Osteocyte (in vitro differentiated cells): ENCODE data around the gene PARD3B. TPM values are rescaled to one million over a fixed set of nuclear protein-coding genes. Genes with fewer than 3 reads are reported as not detected.

ENCODE experiments used
- DNase-seq: peaks from one replicate; pipeline ENCODE4 v3.0.0; 2021; ENCODE audit warnings: mixed read lengths; ENCODE audit not compliant: unreplicated experiment; ENCODE audit errors: extremely low spot score
- H3K27ac Mint-ChIP-seq: one replicate; pipeline ENCODE4 v1.8.0; 2021; ENCODE audit warnings: mild to moderate bottlenecking, mixed read lengths; ENCODE audit not compliant: unreplicated experiment
- H3K27me3 Mint-ChIP-seq: one replicate; pipeline ENCODE4 v1.8.0; 2021; ENCODE audit warnings: mixed read lengths; ENCODE audit not compliant: unreplicated experiment
- H3K36me3 Mint-ChIP-seq: one replicate; pipeline ENCODE4 v1.8.0; 2021; ENCODE audit warnings: mixed read lengths; ENCODE audit not compliant: unreplicated experiment
- H3K4me1 Mint-ChIP-seq: one replicate; pipeline ENCODE4 v1.8.0; 2021; ENCODE audit warnings: mixed read lengths; ENCODE audit not compliant: unreplicated experiment
- H3K4me3 Mint-ChIP-seq: one replicate; pipeline ENCODE4 v1.8.0; 2021; ENCODE audit warnings: mild to moderate bottlenecking, moderate library complexity, mixed read lengths; ENCODE audit not compliant: unreplicated experiment
- H3K9me3 Mint-ChIP-seq: one replicate; pipeline ENCODE4 v1.8.0; 2021; ENCODE audit warnings: mixed read lengths; ENCODE audit not compliant: unreplicated experiment
- CTCF ChIP-seq: fragments of 200-600 bp; sonication (generic); IDR thresholded peaks from 2 replicates; pipeline ENCODE4 v1.5.0; 2021; ENCODE audit warnings: antibody characterized with exemption, mild to moderate bottlenecking, moderate library complexity
- total RNA-seq: library from RNA; stranded (reverse); gene quantifications from 2 replicates; pipeline ENCODE4 v1.2.1, GENCODE V29; 2021

Gene PARD3B
- total RNA-seq, 1 donor from 2014 or later: 26.7 TPM

DNA sequence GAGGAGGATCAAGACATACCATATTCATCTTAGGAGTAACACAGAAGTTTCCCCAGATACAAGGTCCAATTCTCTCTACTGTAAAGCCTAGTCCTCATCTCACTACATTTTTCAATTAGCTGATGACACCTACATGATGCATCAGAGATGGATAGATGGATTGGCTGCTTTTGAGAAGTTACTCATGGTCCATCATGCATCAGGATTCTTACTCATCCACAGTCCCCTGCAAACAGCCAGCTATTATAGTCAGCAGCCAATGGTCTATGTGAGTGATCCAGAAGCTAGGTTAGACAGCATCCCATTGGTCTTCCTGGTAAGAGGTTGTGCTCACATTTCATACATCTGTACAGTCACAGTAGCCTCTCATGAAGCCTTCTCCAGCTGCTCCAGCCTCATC lies 982.5 kb downstream of the PARD3B start:
- no peak overlapping the region for H3K4me3 Mint-ChIP-seq
- no peaks in the 10 kb centered on the region for H3K27me3 Mint-ChIP-seq
- H3K9me3 Mint-ChIP-seq: no peaks in the 10 kb centered on the region
- DNase-seq: no peak
- H3K36me3 Mint-ChIP-seq: no peaks in the 10 kb centered on the region
- H3K27ac Mint-ChIP-seq: no peak overlapping the region
- no peaks in the 10 kb centered on the region for H3K4me1 Mint-ChIP-seq
- no peak for TF ChIP-seq CTCF

GRCh38 chr2:205531072-205531471 lies 985.8 kb downstream of the PARD3B start:
- no peaks in the 10 kb centered on the region for H3K9me3 Mint-ChIP-seq
- TF ChIP-seq CTCF: no peak
- no peaks in the 10 kb centered on the region for H3K27me3 Mint-ChIP-seq
- no peak for DNase-seq
- no peak overlapping the region for H3K27ac Mint-ChIP-seq
- no peaks in the 10 kb centered on the region for H3K4me1 Mint-ChIP-seq
- no peak overlapping the region for H3K4me3 Mint-ChIP-seq
- H3K36me3 Mint-ChIP-seq: no peaks in the 10 kb centered on the region

DNA sequence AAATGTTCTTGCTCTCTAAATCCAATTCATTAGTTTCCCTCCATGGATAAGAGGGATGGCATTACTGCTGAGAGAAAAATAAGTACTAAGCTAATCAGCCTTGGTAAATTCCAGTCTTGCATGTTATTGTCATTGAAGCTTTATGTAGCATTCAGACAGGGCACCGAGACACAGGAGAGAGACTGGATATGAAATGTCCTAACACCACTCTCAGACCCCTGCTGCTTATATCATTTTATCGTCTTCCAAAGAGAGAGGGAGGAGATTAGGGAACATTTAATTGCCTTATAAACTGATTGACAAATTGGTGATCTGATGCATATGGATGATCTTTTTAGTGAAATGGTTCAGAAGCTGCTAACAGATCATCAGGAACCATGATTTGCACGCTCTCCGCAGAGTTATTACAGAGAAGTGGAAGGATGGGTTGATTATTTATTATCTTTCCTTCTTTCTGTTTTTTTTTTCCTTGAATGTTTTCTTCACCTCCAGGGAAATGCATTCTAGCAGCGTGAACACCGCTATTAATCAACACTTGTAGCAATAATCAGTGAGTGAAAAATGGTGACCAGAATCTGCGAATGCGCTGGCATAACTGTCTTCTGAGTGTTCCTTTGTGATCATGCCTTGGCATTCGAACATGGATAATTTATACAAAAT lies 986.3 kb downstream of the PARD3B start:
- H3K4me1 Mint-ChIP-seq: no peaks in the 10 kb centered on the region
- H3K4me3 Mint-ChIP-seq: no peak overlapping the region
- no peak for TF ChIP-seq CTCF
- no peaks in the 10 kb centered on the region for H3K36me3 Mint-ChIP-seq
- DNase-seq: no peak
- H3K27me3 Mint-ChIP-seq: no peaks in the 10 kb centered on the region
- no peaks in the 10 kb centered on the region for H3K9me3 Mint-ChIP-seq
- no peak overlapping the region for H3K27ac Mint-ChIP-seq

DNA sequence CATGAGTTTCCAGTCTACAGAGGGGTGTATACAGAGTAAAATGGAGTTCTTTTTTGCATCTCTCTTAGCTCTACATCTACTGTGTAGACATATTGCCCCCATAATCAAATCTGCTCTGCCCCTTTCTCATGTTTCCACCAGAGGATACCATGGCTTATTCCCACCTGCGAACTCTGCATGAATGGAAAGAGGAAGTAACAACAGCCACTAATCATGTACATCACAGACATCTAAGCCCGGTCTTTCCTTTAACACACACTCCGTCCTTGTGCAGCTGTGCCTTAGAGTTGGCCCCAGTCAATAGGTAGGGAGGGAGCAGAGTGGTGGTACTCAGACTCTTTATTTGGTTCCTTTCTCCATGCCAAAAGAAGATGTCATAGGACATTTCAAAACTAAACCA lies 989.7 kb downstream of the PARD3B start:
- no peaks in the 10 kb centered on the region for H3K27me3 Mint-ChIP-seq
- no peak overlapping the region for H3K27ac Mint-ChIP-seq
- DNase-seq: no peak
- H3K4me1 Mint-ChIP-seq: peaks cover 1% of the 10 kb centered on the region
- H3K36me3 Mint-ChIP-seq: no peaks in the 10 kb centered on the region
- H3K4me3 Mint-ChIP-seq: no peak overlapping the region
- no peaks in the 10 kb centered on the region for H3K9me3 Mint-ChIP-seq
- TF ChIP-seq CTCF: no peak

DNA sequence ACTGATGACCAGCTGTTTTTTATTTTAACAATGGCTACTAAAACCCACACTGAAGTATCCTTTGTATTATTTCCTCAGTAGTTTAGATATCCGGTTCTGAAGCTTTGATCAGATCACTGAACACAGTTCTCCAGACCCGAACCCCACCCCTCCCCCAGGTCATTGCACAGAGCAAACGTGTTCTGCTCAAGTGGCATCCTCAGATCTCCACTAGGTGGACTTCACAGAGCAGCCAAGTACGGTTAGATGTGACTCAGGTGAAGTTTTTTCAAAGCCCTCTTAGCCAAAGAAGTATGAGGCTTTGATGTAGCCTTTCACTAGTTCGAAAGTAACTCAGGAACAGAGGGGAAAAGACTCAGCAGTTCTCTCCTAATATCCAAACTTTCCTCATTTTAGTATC lies 994.3 kb downstream of the PARD3B start:
- no peak overlapping the region for H3K4me3 Mint-ChIP-seq
- H3K4me1 Mint-ChIP-seq: peaks cover 4% of the 10 kb centered on the region
- no peak overlapping the region for H3K27ac Mint-ChIP-seq
- no peaks in the 10 kb centered on the region for H3K36me3 Mint-ChIP-seq
- no peaks in the 10 kb centered on the region for H3K9me3 Mint-ChIP-seq
- DNase-seq: no peak
- TF ChIP-seq CTCF: no peak
- H3K27me3 Mint-ChIP-seq: no peaks in the 10 kb centered on the region
